Fibroblast of skin of left biceps (primary cell): ENCODE data around the gene ZGPAT.

Source experiments
- DNase-seq, 2 experiments: peaks; one replicate each; pipeline ENCODE4 v3.0.0-alpha.2; 2013; ENCODE audit warnings: low read depth in 2 of 2

The ZGPAT gene

GRCh38 chr20:63678667-63679465 is 29.0 kb upstream of the ZGPAT start:
- DNase-seq, result no peak

- no peak for DNase-seq
Observed at GRCh38 chr20:63679799-63680305, 28.0 kb upstream of the ZGPAT start.

- no peak for DNase-seq
Observed at GRCh38 chr20:63680427-63680826, 27.4 kb upstream of the ZGPAT start.

GRCh38 chr20:63680857-63681608 is 26.8 kb upstream of the ZGPAT start:
- DNase-seq, result no peak

- DNase-seq, result no peak
Observed at GRCh38 chr20:63681609-63682142, 26.2 kb upstream of the ZGPAT start.

- DNase-seq, result peak; percentile 87 to 88
Observed at GRCh38 chr20:63682384-63683139, 25.3 kb upstream of the ZGPAT start.

- DNase-seq, result no peak
Observed at GRCh38 chr20:63685269-63686026, 22.4 kb upstream of the ZGPAT start.

- no peak for DNase-seq
Observed at GRCh38 chr20:63686094-63686491, 21.7 kb upstream of the ZGPAT start.

GRCh38 chr20:63686492-63687321 is 21.1 kb upstream of the ZGPAT start:
- peak; percentile 6 to 9 for DNase-seq

- no peak for DNase-seq
Observed at GRCh38 chr20:63687419-63688178, 20.2 kb upstream of the ZGPAT start.

GRCh38 chr20:63688228-63689045 is 19.4 kb upstream of the ZGPAT start:
- no peak for DNase-seq

GRCh38 chr20:63689046-63690002 is 18.5 kb upstream of the ZGPAT start:
- no peak for DNase-seq

- DNase-seq, result no peak
Observed at GRCh38 chr20:63690003-63690897, 17.6 kb upstream of the ZGPAT start.

GRCh38 chr20:63690898-63691710 is 16.7 kb upstream of the ZGPAT start:
- no peak for DNase-seq

- DNase-seq, result no peak
Observed at GRCh38 chr20:63691711-63692435, 16.0 kb upstream of the ZGPAT start.
